DOHH2 (cell line): ENCODE measurements around the gene CSF3.

Source experiments
- H3F3A ChIP-seq: fragments of 200-600 bp; sonication (generic), shearing (Covaris generic); 2 replicates; pipeline ENCODE4 v1.6.0; 2016; ENCODE audit warnings: antibody characterized with exemption, mild to moderate bottlenecking; ENCODE audit not compliant: control insufficient read depth, insufficient read depth
- H3K27ac ChIP-seq: fragments of 200-600 bp; sonication (generic); 2 replicates; pipeline ENCODE4 v1.5.1; 2014; ENCODE audit warnings: low read depth, mild to moderate bottlenecking, low read length, moderate library complexity
- H3K27me3 ChIP-seq: fragments of 200-600 bp; sonication (generic); 2 replicates; pipeline ENCODE4 v1.6.1; 2014; ENCODE audit warnings: mild to moderate bottlenecking, low read length, mixed read lengths; ENCODE audit not compliant: control insufficient read depth
- H3K36me3 ChIP-seq: fragments of 200-600 bp; sonication (generic); 2 replicates; pipeline ENCODE4 v1.6.1; 2014; ENCODE audit warnings: mild to moderate bottlenecking, low read length, moderate library complexity, mixed read lengths; ENCODE audit not compliant: control insufficient read depth
- H3K4me1 ChIP-seq: fragments of 200-600 bp; sonication (generic); 2 replicates; pipeline ENCODE4 v1.6.1; 2014; ENCODE audit warnings: mild to moderate bottlenecking, low read length, mixed read lengths; ENCODE audit not compliant: control insufficient read depth
- H3K4me2 ChIP-seq: fragments of 200-600 bp; sonication (generic); 2 replicates; pipeline ENCODE4 v1.6.0; 2014; ENCODE audit warnings: mild to moderate bottlenecking, low read length, moderate library complexity
- H3K4me3 ChIP-seq: fragments of 200-600 bp; sonication (generic); 2 replicates; pipeline ENCODE4 v1.5.1; 2014; ENCODE audit warnings: mild to moderate bottlenecking, low read length, mixed read lengths
- H3K79me2 ChIP-seq: fragments of 200-600 bp; sonication (generic); 2 replicates; pipeline ENCODE4 v1.6.1; 2014; ENCODE audit warnings: mild to moderate bottlenecking, low read length, mixed read lengths; ENCODE audit not compliant: control insufficient read depth
- H3K9me2 ChIP-seq: fragments of 200-600 bp; sonication (generic); replicated peaks from 2 replicates; pipeline ENCODE4 v1.6.1; 2014; ENCODE audit warnings: mild to moderate bottlenecking, low read length, mixed read lengths; ENCODE audit not compliant: control insufficient read depth
- H3K9me3 ChIP-seq: fragments of 200-600 bp; sonication (generic); 2 replicates; pipeline ENCODE4 v1.6.1; 2014; ENCODE audit warnings: antibody characterized with exemption, low read length, mixed read lengths; ENCODE audit not compliant: control insufficient read depth, insufficient read depth
- H4K20me1 ChIP-seq: fragments of 200-600 bp; sonication (generic); 2 replicates; pipeline ENCODE4 v1.6.0; 2014; ENCODE audit warnings: low read depth, mild to moderate bottlenecking, antibody characterized with exemption, low read length, moderate library complexity; ENCODE audit not compliant: control insufficient read depth, insufficient read depth
- CTCF ChIP-seq: fragments of 200-600 bp; sonication (generic); IDR thresholded peaks from one replicate; pipeline ENCODE4 v1.5.1; 2014; ENCODE audit warnings: antibody characterized with exemption, mild to moderate bottlenecking, low read depth, low read length; ENCODE audit not compliant: poor library complexity, severe bottlenecking
- EZH2phosphoT487 ChIP-seq: fragments of 200-600 bp; sonication (generic); IDR thresholded peaks from 2 replicates; pipeline ENCODE4 v1.6.1; 2017; ENCODE audit warnings: borderline replicate concordance, mild to moderate bottlenecking, antibody characterized with exemption, low read length, moderate library complexity, mixed read lengths

Gene CSF3

GRCh38 chr17:40032322-40033320, 17.4 kb downstream of the CSF3 start:
- no peaks in the 10 kb centered on the region for H3K9me2 ChIP-seq
- TF ChIP-seq EZH2phosphoT487 (no peak), CTCF (no peak)
- H3K4me1 ChIP-seq = no peaks in the 10 kb centered on the region
- H3K4me2 ChIP-seq = no peak overlapping the region
- peaks cover 51% of the 10 kb centered on the region for H3K36me3 ChIP-seq
- no peaks in the 10 kb centered on the region for H3F3A ChIP-seq
- H3K27me3 ChIP-seq = no peaks in the 10 kb centered on the region
- H3K9me3 ChIP-seq = no peaks in the 10 kb centered on the region
- H3K4me3 ChIP-seq = no peak overlapping the region
- no peak overlapping the region for H3K27ac ChIP-seq
- no peaks in the 10 kb centered on the region for H3K79me2 ChIP-seq
- no peaks in the 10 kb centered on the region for H4K20me1 ChIP-seq

GRCh38 chr17:40033339-40033738, 18.1 kb downstream of the CSF3 start:
- H3K36me3 ChIP-seq = peaks cover 51% of the 10 kb centered on the region

GRCh38 chr17:40034426-40035161, 19.4 kb downstream of the CSF3 start:
- Histone ChIP-seq H3K4me2 (no peak overlapping the region), H3K4me3 (no peak overlapping the region), H3K9me2 (no peaks in the 10 kb centered on the region), H3K27ac (no peak overlapping the region), H3F3A (no peaks in the 10 kb centered on the region), H4K20me1 (no peaks in the 10 kb centered on the region), H3K36me3 (peaks cover 39% of the 10 kb centered on the region), H3K4me1 (no peaks in the 10 kb centered on the region), H3K79me2 (no peaks in the 10 kb centered on the region), H3K9me3 (no peaks in the 10 kb centered on the region), H3K27me3 (no peaks in the 10 kb centered on the region)
- TF ChIP-seq CTCF (no peak), EZH2phosphoT487 (no peak)

More at GRCh38 chr17:40033339-40033738, 18.1 kb downstream of the CSF3 start:
- no peaks in the 10 kb centered on the region for H3K9me2 ChIP-seq
- TF ChIP-seq CTCF (no peak), EZH2phosphoT487 (no peak)
- no peaks in the 10 kb centered on the region for H3K9me3 ChIP-seq
- H3K4me3 ChIP-seq = no peak overlapping the region
- H3K27me3 ChIP-seq = no peaks in the 10 kb centered on the region
- H4K20me1 ChIP-seq = no peaks in the 10 kb centered on the region
- no peak overlapping the region for H3K4me2 ChIP-seq
- no peak overlapping the region for H3K27ac ChIP-seq
- no peaks in the 10 kb centered on the region for H3K79me2 ChIP-seq
- no peaks in the 10 kb centered on the region for H3K4me1 ChIP-seq
- no peaks in the 10 kb centered on the region for H3F3A ChIP-seq
